WTC11 (cell line): Measurements from ENCODE around the gene RFPL3. TPM values are rescaled to one million over a fixed set of nuclear protein-coding genes. Genes with fewer than 3 reads are reported as not detected.

Experiments
- ATAC-seq: fragments of 200-7000 bp; cut with Tn5 transposase; 2 replicates; pipeline ENCODE4 v1.10.0; 2021; ENCODE audit warnings: mild to moderate bottlenecking, moderate library complexity
- CTCF ChIA-PET: fragments of 300-600 bp; sonication (Branson Sonifier 250); formaldehyde crosslinking; loops from one replicate; lab custom pipeline; 2021; ENCODE audit warnings: antibody characterized with exemption; lab: Charles Lee
- POLR2A ChIA-PET: fragments of 350-600 bp; sonication (Branson Sonifier 250); formaldehyde crosslinking; loops from one replicate; lab custom pipeline; 2021; ENCODE audit warnings: antibody characterized with exemption; lab: Charles Lee
- DNase-seq: peaks from one replicate; pipeline ENCODE4 v3.0.0; 2021; ENCODE audit warnings: low spot score
- H3K27ac Mint-ChIP-seq: 2 replicates; pipeline ENCODE4 v1.8.0; 2021; ENCODE audit warnings: mixed read lengths
- H3K27me3 Mint-ChIP-seq: 2 replicates; pipeline ENCODE4 v1.8.0; 2021; ENCODE audit warnings: low read depth, mild to moderate bottlenecking, moderate library complexity, mixed read lengths
- H3K36me3 Mint-ChIP-seq: 2 replicates; pipeline ENCODE4 v1.8.0; 2021; ENCODE audit warnings: mixed read lengths
- H3K4me1 Mint-ChIP-seq: 2 replicates; pipeline ENCODE4 v1.8.0; 2022; ENCODE audit warnings: mixed read lengths
- H3K4me3 Mint-ChIP-seq: 2 replicates; pipeline ENCODE4 v1.8.0; 2021; ENCODE audit warnings: mild to moderate bottlenecking, moderate library complexity, mixed read lengths
- H3K9me3 Mint-ChIP-seq: 2 replicates; pipeline ENCODE4 v1.8.0; 2021; ENCODE audit warnings: mixed read lengths
- ATF2 ChIP-seq: sonication (generic); formaldehyde crosslinking; IDR thresholded peaks from 2 replicates; pipeline ENCODE4 v1.8.1; 2022; ENCODE audit warnings: low read depth, missing genetic modification reagents, borderline replicate concordance
- ATF6 ChIP-seq: sonication (generic); formaldehyde crosslinking; IDR thresholded peaks from 2 replicates; pipeline ENCODE4 v1.8.1; 2023; ENCODE audit warnings: mild to moderate bottlenecking, missing genetic modification reagents
- CDX4 ChIP-seq: fragments of 250-450 bp; sonication (Bioruptor Pico); IDR thresholded peaks from 2 replicates; pipeline ENCODE4 v1.9.0; 2021; ENCODE audit warnings: moderate library complexity, mild to moderate bottlenecking, inconsistent platforms, borderline replicate concordance
- EMX1 ChIP-seq: fragments of 250-450 bp; sonication (Bioruptor Pico); IDR thresholded peaks from 2 replicates; pipeline ENCODE4 v1.8.0; 2021; ENCODE audit warnings: mild to moderate bottlenecking
- FOXK1 ChIP-seq: sonication (generic); formaldehyde crosslinking; IDR thresholded peaks from 2 replicates; pipeline ENCODE4 v1.8.0; 2022; ENCODE audit warnings: mild to moderate bottlenecking, moderate library complexity, missing genetic modification reagents
- FOXP4 ChIP-seq: sonication (generic); formaldehyde crosslinking; IDR thresholded peaks from 2 replicates; pipeline ENCODE4 v1.8.0; 2022; ENCODE audit warnings: mild to moderate bottlenecking, missing genetic modification reagents
- HMGA2 ChIP-seq: fragments of 250-450 bp; sonication (Bioruptor Pico); IDR thresholded peaks from 2 replicates; pipeline ENCODE4 v1.4.0; 2021; ENCODE audit warnings: mild to moderate bottlenecking, moderate library complexity
- NFE2L1 ChIP-seq: sonication (generic); formaldehyde crosslinking; IDR thresholded peaks from 2 replicates; pipeline ENCODE4 v1.8.1; 2023; ENCODE audit warnings: missing genetic modification reagents
- NR3C1 ChIP-seq: sonication (generic); formaldehyde crosslinking; conservative IDR thresholded peaks from 2 replicates; pipeline ENCODE4 v1.8.1; 2023; ENCODE audit warnings: low read depth, mild to moderate bottlenecking, missing genetic modification reagents
- RELA ChIP-seq: sonication (generic); formaldehyde crosslinking; IDR thresholded peaks from 2 replicates; pipeline ENCODE4 v1.8.1; 2022; ENCODE audit warnings: missing genetic modification reagents, mild to moderate bottlenecking, borderline replicate concordance
- USF2 ChIP-seq: sonication (generic); formaldehyde crosslinking; IDR thresholded peaks from 2 replicates; pipeline ENCODE4 v1.8.1; 2023; ENCODE audit warnings: mild to moderate bottlenecking, missing genetic modification reagents, moderate library complexity
- ZBTB43 ChIP-seq: sonication (generic); formaldehyde crosslinking; IDR thresholded peaks from 2 replicates; pipeline ENCODE4 v1.8.1; 2023; ENCODE audit warnings: mild to moderate bottlenecking, missing genetic modification reagents
- ZNF219 ChIP-seq: sonication (generic); formaldehyde crosslinking; IDR thresholded peaks from 2 replicates; pipeline ENCODE4 v1.8.0; 2023; ENCODE audit warnings: missing genetic modification reagents, mild to moderate bottlenecking, borderline replicate concordance
- ZNF281 ChIP-seq: sonication (generic); formaldehyde crosslinking; IDR thresholded peaks from 2 replicates; pipeline ENCODE4 v1.8.0; 2023; ENCODE audit warnings: mild to moderate bottlenecking, missing genetic modification reagents
- ZNF396 ChIP-seq: fragments of 250-450 bp; sonication (Bioruptor Pico); IDR thresholded peaks from 2 replicates; pipeline ENCODE4 v1.8.0; 2021; ENCODE audit warnings: mild to moderate bottlenecking, moderate library complexity, borderline replicate concordance
- ZNF423 ChIP-seq: fragments of 250-450 bp; sonication (Bioruptor Pico); IDR thresholded peaks from 2 replicates; pipeline ENCODE4 v2.1.2; 2022; ENCODE audit warnings: mild to moderate bottlenecking, moderate library complexity
- total RNA-seq: library from RNA; stranded (reverse); gene quantifications from 3 replicates; pipeline ENCODE4 v1.2.3, GENCODE V29; 2021

RFPL3 gene
- total RNA-seq, 1 experiment from 2014 or later: not detected

GRCh38 chr22:32333141-32333768 is 24.4 kb upstream of the RFPL3 start:
- H3K27me3 Mint-ChIP-seq: peaks cover 7% of the 10 kb centered on the region; the same call in 1 of the 2 replicates
- H3K4me1 Mint-ChIP-seq: peaks cover 42% of the 10 kb centered on the region
- TF ChIP-seq ATF2 (CRISPR knock-in tag) (no peak), FOXK1 (CRISPR knock-in tag) (no peak), RELA (CRISPR knock-in tag) (no peak), FOXP4 (CRISPR knock-in tag) (no peak), USF2 (CRISPR knock-in tag) (no peak), NR3C1 (CRISPR knock-in tag) (no peak), HMGA2 (no peak), CDX4 (CRISPR knock-in tag) (no peak), ZNF281 (no peak), ZBTB43 (CRISPR knock-in tag) (no peak), ATF6 (CRISPR knock-in tag) (no peak), NFE2L1 (CRISPR knock-in tag) (no peak), ZNF219 (CRISPR knock-in tag) (no peak), ZNF396 (CRISPR knock-in tag) (no peak), EMX1 (no peak), ZNF423 (CRISPR knock-in tag) (no peak)
- TF ChIP-seq, all 79 proteins: peak for 0
- no peak for DNase-seq
- Mint-ChIP-seq H3K9me3 (no peaks in the 10 kb centered on the region; the same call in 1 of the 2 replicates), H3K36me3 (no peaks in the 10 kb centered on the region), H3K27ac (peak overlapping the region; percentile 0; the same call in 1 of the 2 replicates), H3K4me3 (no peak overlapping the region)
- ATAC-seq: no peak
- ChIA-PET POLR2A (no interaction called here), CTCF (no interaction called here)
